HepG2 (cell line): ENCODE results near the gene NAIF1. TPM values are rescaled to one million over a fixed set of nuclear protein-coding genes. Genes with fewer than 3 reads are reported as not detected.

ENCODE experiments used
- ATAC-seq: fragments of 200-7000 bp; cut with Tn5 transposase; 3 replicates; pipeline ENCODE4 v1.9.1; 2020; ENCODE audit warnings: mild to moderate bottlenecking, moderate library complexity
- BruUV-seq: library from RNA; stranded (reverse); fragments of 400-500 nt; replicated peaks from 2 replicates; lab custom pipeline; 2021; lab: Mats Ljungman, UMichigan
- CTCF ChIA-PET: fragments of 300-600 bp; formaldehyde crosslinking; extraction: SDS; loops from one replicate; lab custom pipeline; 2021; ENCODE audit warnings: low total read pairs, inconsistent platforms, low intra/inter-chr PET ratio; lab: Yijun Ruan, JAX
- POLR2A ChIA-PET: fragments of 350-600 bp; sonication (Branson Sonifier 250); formaldehyde crosslinking; loops from one replicate; lab custom pipeline; 2020; ENCODE audit warnings: antibody characterized with exemption, inconsistent platforms; lab: Yijun Ruan, JAX
- DNase-seq: peaks from one replicate; pipeline ENCODE4 v3.0.0-alpha.2; 2015; ENCODE audit warnings: low spot score
- FAIRE-seq: peaks from 3 replicates; lab custom pipeline; 2011; peaks lifted over from hg19 to GRCh38; lab: Jason Lieb, UNC
- H2AFZ ChIP-seq: one replicate; pipeline ENCODE4 v1.6.1; 2011; ENCODE audit warnings: low read length, inconsistent platforms
- H3K27ac ChIP-seq: fragments of 300-600 bp; 3 replicates; pipeline ENCODE4 v1.8.0; 2011; ENCODE audit warnings: mixed run types, mild to moderate bottlenecking, mixed read lengths, low read length, inconsistent platforms; ENCODE audit not compliant: insufficient read depth; ENCODE audit errors: extremely low read length
- H3K27me3 ChIP-seq, 2 experiments: fragments of 200-600 bp in 1 of 2; 2 replicates in 1 of 2; 3 replicates in 1 of 2; pipeline versions ENCODE4 v1.6.0 to v1.8.0; 2011; ENCODE audit warnings: low read length in 2 of 2, mild to moderate bottlenecking in 2 of 2, moderate library complexity in 2 of 2, inconsistent platforms in 1 of 2; ENCODE audit not compliant: insufficient read depth in 2 of 2, control insufficient read depth in 1 of 2
- H3K36me3 ChIP-seq, 2 experiments: fragments of 200-600 bp in 1 of 2; replicated peaks in 1 of 2; 2 replicates in 1 of 2; 3 replicates in 1 of 2; pipeline versions ENCODE4 v1.5.1 to v1.8.0; 2011; ENCODE audit warnings: low read length in 2 of 2, inconsistent platforms in 1 of 2; ENCODE audit not compliant: insufficient read depth in 2 of 2, control insufficient read depth in 1 of 2
- H3K4me1 ChIP-seq: 2 replicates; pipeline ENCODE4 v1.5.1; 2012; ENCODE audit warnings: low read length, inconsistent platforms; ENCODE audit not compliant: insufficient read depth
- H3K4me2 ChIP-seq: 2 replicates; pipeline ENCODE4 v1.6.0; 2011; ENCODE audit warnings: low read depth, low read length, inconsistent platforms
- H3K4me3 ChIP-seq, 3 experiments: fragments of 200-600 bp in 1 of 3; sonication (generic), shearing (Covaris generic) in 1 of 3; replicated peaks in 1 of 3; 2 replicates each; pipeline ENCODE4 v1.5.1; 2011 to 2016; ENCODE audit warnings: low read length in 3 of 3, inconsistent platforms in 2 of 3, low read depth in 2 of 3, mild to moderate bottlenecking in 2 of 3, control low read depth in 1 of 3, mixed read lengths in 1 of 3; ENCODE audit not compliant: insufficient read depth in 1 of 3
- H3K79me2 ChIP-seq: one replicate; pipeline ENCODE4 v1.6.1; 2011; ENCODE audit warnings: low read length, inconsistent platforms; ENCODE audit not compliant: insufficient read depth
- H3K9ac ChIP-seq: 2 replicates; pipeline ENCODE4 v1.6.0; 2011; ENCODE audit warnings: mild to moderate bottlenecking, low read depth, low read length, inconsistent platforms; ENCODE audit not compliant: insufficient read depth
- H3K9me3 ChIP-seq: 2 replicates; pipeline ENCODE4 v1.5.1; 2012; ENCODE audit warnings: mild to moderate bottlenecking, low read length
- H4K20me1 ChIP-seq: 2 replicates; pipeline ENCODE4 v1.6.0; 2011; ENCODE audit warnings: inconsistent platforms, mild to moderate bottlenecking, low read length, moderate library complexity; ENCODE audit not compliant: insufficient read depth
- DMAP1 ChIP-seq: IDR thresholded peaks from 2 replicates; pipeline ENCODE4 v1.6.1; 2016
- ZNF460 ChIP-seq: sonication (generic); formaldehyde crosslinking; IDR thresholded peaks from 2 replicates; pipeline ENCODE4 v1.5.1; 2020; ENCODE audit warnings: missing genetic modification reagents, mild to moderate bottlenecking, borderline replicate concordance
- ZNF687 ChIP-seq: sonication (generic); formaldehyde crosslinking; IDR thresholded peaks from 2 replicates; pipeline ENCODE4 v1.5.1; 2020; ENCODE audit warnings: mild to moderate bottlenecking, missing genetic modification reagents, moderate library complexity
- ZNF768 ChIP-seq: sonication (generic); formaldehyde crosslinking; IDR thresholded peaks from 2 replicates; pipeline ENCODE4 v1.4.0; 2020; ENCODE audit warnings: missing genetic modification reagents
- WGBS: methylation state at CpG from one replicate; pipeline ENCODE4 v1.1.6; 2017; ENCODE audit warnings: low lambda C conversion rate; 5-methylcytosine and 5-hydroxymethylcytosine counted together
- in situ Hi-C: cut with HindIII; loops from 2 replicates; pipeline ENCODE4 v1.10.0; 2017; ENCODE audit warnings: low pct_unique_long_range_greater_than_20kb; ENCODE audit not compliant: extremely low pct_ligation_motif_present
- intact Hi-C: fragments of 100-400 bp; cut with micrococcal nuclease; formaldehyde crosslinking; loops from one replicate; pipeline ENCODE4 v1.10.0; 2022; ENCODE audit not compliant: unreplicated experiment
- polyA plus RNA-seq, 8 experiments: library from polyadenylated mRNA; depleted of rRNA in 3 of 8; stranded (reverse) in 7 of 8; unstranded in 1 of 8; fragments of >200 nt; fragmentation: Illumina TruSeq in 4 of 8; extraction: Trizol in 4 of 8; gene quantifications; 2 replicates each; pipeline versions ENCODE4 v1.2.1 to v1.2.3, GENCODE V29; 2011 to 2016; ENCODE audit warnings: low read depth in 4 of 8, missing spikeins in 1 of 8, mixed read lengths in 1 of 8; ENCODE audit not compliant: insufficient read depth in 1 of 8
- total RNA-seq, 5 experiments: library from RNA; depleted of rRNA; stranded (reverse); fragments of >200 nt; fragmentation: Illumina TruSeq; extraction: Trizol; gene quantifications; 2 replicates each; pipeline ENCODE4 v1.2.3, GENCODE V29; 2016; ENCODE audit warnings: low read depth in 1 of 5
- TF ChIP-seq, protein P1 (sequence below), 2 experiments: fragments of 450-650 bp in 1 of 2; sonication (generic) in 1 of 2; formaldehyde crosslinking in 1 of 2; IDR thresholded peaks; 2 replicates each; pipeline versions ENCODE4 v1.6.1 to v1.8.0; 2016 to 2022; ENCODE audit warnings: antibody characterized with exemption in 1 of 2, mild to moderate bottlenecking in 1 of 2, missing genetic modification reagents in 1 of 2

Gene NAIF1
- total and polyA plus RNA-seq, 2 of the 13 experiments (the other 11 are each of a cell fraction or from before 2014, with no cell fraction given) = 6.0 to 6.9 TPM

DNA sequence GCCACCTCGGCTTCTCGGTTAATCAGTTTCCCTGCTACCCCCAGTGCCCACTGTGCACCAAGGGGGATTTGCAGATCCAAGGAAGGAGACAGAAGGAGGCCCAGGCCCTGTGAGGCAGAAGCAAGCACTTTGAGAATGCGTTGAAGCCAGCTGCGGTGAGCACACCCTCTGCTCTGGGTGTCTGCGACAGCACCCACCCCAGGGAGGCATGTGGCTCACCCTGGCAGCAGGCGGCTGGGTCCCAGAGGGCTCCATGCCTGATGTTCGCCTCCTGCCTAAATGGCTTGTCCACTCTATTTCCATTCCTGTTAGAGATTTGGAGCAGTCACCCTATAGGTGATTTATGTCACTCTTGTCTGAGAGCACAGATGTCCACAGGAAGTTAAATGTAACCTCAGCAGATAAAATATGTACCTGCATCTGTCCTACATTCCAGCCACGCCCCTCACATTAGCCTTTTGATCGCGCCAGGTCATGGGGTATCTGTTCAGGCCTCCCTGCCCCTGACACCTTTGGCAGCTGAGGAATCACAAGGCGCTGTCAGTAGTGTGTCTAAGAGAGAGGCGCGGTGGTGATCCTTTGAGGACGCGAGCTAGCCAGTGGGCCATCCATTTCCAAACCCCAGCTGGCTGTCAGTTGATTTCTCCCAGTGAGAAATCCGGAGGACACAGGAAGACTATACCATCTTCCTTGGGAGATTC lies 32.3 kb upstream of the NAIF1 start (continued):
- TF ChIP-seq ZNF687 (CRISPR knock-in tag) (peak; percentile 5; the same call in 1 of the 2 replicates), ZNF460 (CRISPR knock-in tag) (no peak), DMAP1 (no peak)

DNA sequence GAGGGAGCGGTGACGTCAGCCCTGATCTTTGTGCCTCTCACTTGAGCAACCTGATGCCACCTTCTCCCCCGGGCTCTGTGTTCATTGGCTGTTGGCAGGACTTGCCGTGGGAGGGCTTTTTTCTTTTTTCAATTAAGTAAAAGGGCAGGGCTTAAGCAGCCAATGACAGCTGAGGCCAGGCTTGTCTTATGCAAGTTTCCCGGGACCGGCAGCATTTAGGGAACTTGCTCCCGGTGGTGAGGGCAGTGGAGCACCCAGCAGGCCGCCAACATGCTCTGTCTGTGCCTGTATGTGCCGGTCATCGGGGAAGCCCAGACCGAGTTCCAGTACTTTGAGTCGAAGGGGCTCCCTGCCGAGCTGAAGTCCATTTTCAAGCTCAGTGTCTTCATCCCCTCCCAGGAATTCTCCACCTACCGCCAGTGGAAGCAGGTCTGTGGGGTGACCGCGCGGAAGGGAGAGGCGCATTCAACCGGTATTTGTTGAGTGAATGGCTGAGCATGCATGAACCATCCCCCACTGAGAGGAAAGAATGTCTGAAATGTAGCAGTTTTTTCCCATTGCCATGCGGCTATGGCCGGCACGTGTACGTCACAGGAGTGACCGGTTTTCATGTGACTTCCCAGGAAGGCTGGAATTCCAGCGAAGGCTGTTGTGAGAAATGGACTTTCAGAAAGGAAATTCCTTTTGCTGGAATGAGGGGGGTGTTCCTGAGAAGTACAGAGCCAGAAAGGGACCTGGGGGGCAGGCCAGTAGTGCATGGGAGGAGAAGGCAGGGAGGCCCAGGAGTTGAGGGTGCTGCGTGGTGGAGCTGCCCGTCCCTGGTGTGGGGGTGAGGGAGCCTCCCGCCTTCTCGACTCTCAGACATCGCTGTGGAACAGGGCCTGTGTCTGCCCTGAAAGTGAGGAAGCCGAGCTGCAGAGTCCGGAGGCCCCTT lies 31.4 kb upstream of the NAIF1 start:
- H4K20me1 ChIP-seq = peaks cover 17% of the 10 kb centered on the region; the same call in 1 of the 2 replicates
- ChIA-PET POLR2A (interaction anchor here (0.5 to 3.3 kb wide), 18 partner anchors 9 to 146 kb away, joined by 3 to 22 read pairs (median 4); partner anchors contain the start of genes NAIF1 and SLC25A25), CTCF (interaction anchor here (1.3 to 1.6 kb wide), 2 partner anchors 18 to 19 kb away, joined by 4 to 5 read pairs; no protein-coding TSS in a partner anchor)
- peak overlapping the region; percentile 98 for H3K4me2 ChIP-seq
- in situ Hi-C loops = no loop called here
- peak; percentile 99 for FAIRE-seq
- H3K27me3 ChIP-seq = no peaks in the 10 kb centered on the region; a peak in 1 of 5 replicates
- peak; percentile 75 for ATAC-seq
- H2AFZ ChIP-seq = no peak overlapping the region
- DNase-seq = peak; percentile 98
- H3K36me3 ChIP-seq = peaks cover 5 to 22% of the 10 kb centered on the region in 2 experiments
- WGBS = 2% methylated on average over 19 of the region's 32 CpGs
- H3K79me2 ChIP-seq = peaks cover 31% of the 10 kb centered on the region
- H3K9me3 ChIP-seq = no peaks in the 10 kb centered on the region
- H3K27ac ChIP-seq = peak overlapping the region; percentile 92
- intact Hi-C loops = loop anchor here (1.0 kb wide), 1 partner anchor 17 kb away; no protein-coding TSS in a partner anchor
- TSS peak; percentile 83 for BruUV-seq
- peaks cover 86% of the 10 kb centered on the region for H3K4me1 ChIP-seq
- peak overlapping the region; percentile 72 to 89 (median 76) for H3K4me3 ChIP-seq
- peak overlapping the region; percentile 87 for H3K9ac ChIP-seq
- 0 out of 2 replicates have a peak, but pooled peaks have one; percentile 17 for TF ChIP-seq ZNF768 (CRISPR knock-in tag)
- TF ChIP-seq, protein P1, sequence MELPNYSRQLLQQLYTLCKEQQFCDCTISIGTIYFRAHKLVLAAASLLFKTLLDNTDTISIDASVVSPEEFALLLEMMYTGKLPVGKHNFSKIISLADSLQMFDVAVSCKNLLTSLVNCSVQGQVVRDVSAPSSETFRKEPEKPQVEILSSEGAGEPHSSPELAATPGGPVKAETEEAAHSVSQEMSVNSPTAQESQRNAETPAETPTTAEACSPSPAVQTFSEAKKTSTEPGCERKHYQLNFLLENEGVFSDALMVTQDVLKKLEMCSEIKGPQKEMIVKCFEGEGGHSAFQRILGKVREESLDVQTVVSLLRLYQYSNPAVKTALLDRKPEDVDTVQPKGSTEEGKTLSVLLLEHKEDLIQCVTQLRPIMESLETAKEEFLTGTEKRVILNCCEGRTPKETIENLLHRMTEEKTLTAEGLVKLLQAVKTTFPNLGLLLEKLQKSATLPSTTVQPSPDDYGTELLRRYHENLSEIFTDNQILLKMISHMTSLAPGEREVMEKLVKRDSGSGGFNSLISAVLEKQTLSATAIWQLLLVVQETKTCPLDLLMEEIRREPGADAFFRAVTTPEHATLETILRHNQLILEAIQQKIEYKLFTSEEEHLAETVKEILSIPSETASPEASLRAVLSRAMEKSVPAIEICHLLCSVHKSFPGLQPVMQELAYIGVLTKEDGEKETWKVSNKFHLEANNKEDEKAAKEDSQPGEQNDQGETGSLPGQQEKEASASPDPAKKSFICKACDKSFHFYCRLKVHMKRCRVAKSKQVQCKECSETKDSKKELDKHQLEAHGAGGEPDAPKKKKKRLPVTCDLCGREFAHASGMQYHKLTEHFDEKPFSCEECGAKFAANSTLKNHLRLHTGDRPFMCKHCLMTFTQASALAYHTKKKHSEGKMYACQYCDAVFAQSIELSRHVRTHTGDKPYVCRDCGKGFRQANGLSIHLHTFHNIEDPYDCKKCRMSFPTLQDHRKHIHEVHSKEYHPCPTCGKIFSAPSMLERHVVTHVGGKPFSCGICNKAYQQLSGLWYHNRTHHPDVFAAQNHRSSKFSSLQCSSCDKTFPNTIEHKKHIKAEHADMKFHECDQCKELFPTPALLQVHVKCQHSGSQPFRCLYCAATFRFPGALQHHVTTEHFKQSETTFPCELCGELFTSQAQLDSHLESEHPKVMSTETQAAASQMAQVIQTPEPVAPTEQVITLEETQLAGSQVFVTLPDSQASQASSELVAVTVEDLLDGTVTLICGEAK (IDR thresholded peaks at IDR 0.05) = no peak
- TF ChIP-seq, protein P1 (CRISPR knock-in tag; IDR thresholded peaks at IDR 0.05) = no peak; the same call in 1 of the 2 replicates
